Measurements from ENCODE around the gene KRTAP20-3. TPM values are rescaled to one million over a fixed set of nuclear protein-coding genes. Genes with fewer than 3 reads are reported as not detected.
A peak's percentile ranks its signal among the peaks of the same experiment; 100 is the strongest.

The KRTAP20-3 gene
- total RNA-seq, 6 donors from 2014 or later: not detected

GRCh38 chr21:30638686-30639085 lies 4.0 kb upstream of the KRTAP20-3 start:
- H3K9me3 ChIP-seq: no peaks in the 10 kb centered on the region
- DNase-seq (no peak), ATAC-seq (ENCODE audit: low FRiP score in 2 of 2) (no peak)
- H3K4me3 ChIP-seq: no peak overlapping the region
- no peaks in the 10 kb centered on the region for H3K27me3 ChIP-seq
- no peak overlapping the region for H3K27ac ChIP-seq
- no peaks in the 10 kb centered on the region for H3K36me3 ChIP-seq
- WGBS, 2 donors: 74 to 88% methylated on average over 3 of the region's 3 CpGs
- no peaks in the 10 kb centered on the region for H3K4me1 ChIP-seq
- no peak for TF ChIP-seq EP300 (IDR thresholded peaks at IDR 0.05)
- no peak for TF ChIP-seq CTCF (IDR thresholded peaks at IDR 0.05)
- TF ChIP-seq POLR2A (IDR thresholded peaks at IDR 0.05): no peak
- TF ChIP-seq POLR2AphosphoS5 (IDR thresholded peaks at IDR 0.05): no peak

GRCh38 chr21:30646904-30647414 lies 4.3 kb downstream of the KRTAP20-3 start:
- H3K36me3 ChIP-seq: no peaks in the 10 kb centered on the region
- H3K4me3 ChIP-seq: no peak overlapping the region
- no peaks in the 10 kb centered on the region for H3K27me3 ChIP-seq
- H3K4me1 ChIP-seq: no peaks in the 10 kb centered on the region
- H3K27ac ChIP-seq: no peak overlapping the region
- DNase-seq: no peak
- no peak for TF ChIP-seq POLR2AphosphoS5 (IDR thresholded peaks at IDR 0.05)
- TF ChIP-seq POLR2A (IDR thresholded peaks at IDR 0.05): no peak
- TF ChIP-seq EP300 (IDR thresholded peaks at IDR 0.05): no peak
- TF ChIP-seq CTCF (IDR thresholded peaks at IDR 0.05): no peak
- no peaks in the 10 kb centered on the region for H3K9me3 ChIP-seq
- WGBS, 2 donors: 50 to 57% methylated on average over 1 of the region's 1 CpG
- ATAC-seq (ENCODE audit: low FRiP score in 2 of 2): no peak

- Histone ChIP-seq H3K4me1 (no peaks in the 10 kb centered on the region), H3K9me3 (no peaks in the 10 kb centered on the region), H3K27ac (no peak overlapping the region), H3K36me3 (no peaks in the 10 kb centered on the region), H3K27me3 (no peaks in the 10 kb centered on the region), H3K4me3 (no peak overlapping the region)
- TF ChIP-seq CTCF (IDR thresholded peaks at IDR 0.05) (no peak), POLR2A (IDR thresholded peaks at IDR 0.05) (no peak), EP300 (IDR thresholded peaks at IDR 0.05) (no peak), POLR2AphosphoS5 (IDR thresholded peaks at IDR 0.05) (no peak)
- ATAC-seq (ENCODE audit: low FRiP score in 2 of 2) (no peak), DNase-seq (no peak)
Measured at GRCh38 chr21:30652891-30653290, 10.2 kb downstream of the KRTAP20-3 start.

- no peak for TF ChIP-seq EP300 (IDR thresholded peaks at IDR 0.05)
- no peak for TF ChIP-seq CTCF (IDR thresholded peaks at IDR 0.05)
- TF ChIP-seq POLR2AphosphoS5 (IDR thresholded peaks at IDR 0.05): no peak
- TF ChIP-seq POLR2A (IDR thresholded peaks at IDR 0.05): no peak
- H3K4me1 ChIP-seq: no peaks in the 10 kb centered on the region
- ATAC-seq (ENCODE audit: low FRiP score in 2 of 2) (peak in 1 of 2 donors; percentile 19), DNase-seq (no peak)
- H3K27me3 ChIP-seq: no peaks in the 10 kb centered on the region
- H3K36me3 ChIP-seq: no peaks in the 10 kb centered on the region
- H3K27ac ChIP-seq: no peak overlapping the region
- no peak overlapping the region for H3K4me3 ChIP-seq
- no peaks in the 10 kb centered on the region for H3K9me3 ChIP-seq
- 86% methylated on average over 1 of the region's 1 CpG; no CpG with 5 or more reads in 1 of the 2 donors for WGBS, 2 donors
Measured at GRCh38 chr21:30668776-30669175, 26.1 kb downstream of the KRTAP20-3 start.

GRCh38 chr21:30672985-30673650 lies 30.5 kb downstream of the KRTAP20-3 start:
- DNase-seq (no peak), ATAC-seq (ENCODE audit: low FRiP score in 2 of 2) (no peak)
- Histone ChIP-seq H3K4me3 (no peak overlapping the region), H3K36me3 (no peaks in the 10 kb centered on the region), H3K27ac (no peak overlapping the region), H3K4me1 (no peaks in the 10 kb centered on the region), H3K9me3 (no peaks in the 10 kb centered on the region), H3K27me3 (no peaks in the 10 kb centered on the region)
- TF ChIP-seq POLR2AphosphoS5 (IDR thresholded peaks at IDR 0.05): no peak
- WGBS, 2 donors: 80 to 84% methylated on average over 2 of the region's 2 CpGs
